NCI-H345 (cell line): Measurements from ENCODE around the gene CCDC148.
"Not testable (repeated sequence)": the region's sequence is repeated elsewhere in the genome, so short reads cannot be mapped to it uniquely, and the experiment has no call there.

Experiments
- DNase-seq: peaks from one replicate; lab custom pipeline; 2025; lab: John Stamatoyannopoulos, UW

CCDC148 gene

DNA sequence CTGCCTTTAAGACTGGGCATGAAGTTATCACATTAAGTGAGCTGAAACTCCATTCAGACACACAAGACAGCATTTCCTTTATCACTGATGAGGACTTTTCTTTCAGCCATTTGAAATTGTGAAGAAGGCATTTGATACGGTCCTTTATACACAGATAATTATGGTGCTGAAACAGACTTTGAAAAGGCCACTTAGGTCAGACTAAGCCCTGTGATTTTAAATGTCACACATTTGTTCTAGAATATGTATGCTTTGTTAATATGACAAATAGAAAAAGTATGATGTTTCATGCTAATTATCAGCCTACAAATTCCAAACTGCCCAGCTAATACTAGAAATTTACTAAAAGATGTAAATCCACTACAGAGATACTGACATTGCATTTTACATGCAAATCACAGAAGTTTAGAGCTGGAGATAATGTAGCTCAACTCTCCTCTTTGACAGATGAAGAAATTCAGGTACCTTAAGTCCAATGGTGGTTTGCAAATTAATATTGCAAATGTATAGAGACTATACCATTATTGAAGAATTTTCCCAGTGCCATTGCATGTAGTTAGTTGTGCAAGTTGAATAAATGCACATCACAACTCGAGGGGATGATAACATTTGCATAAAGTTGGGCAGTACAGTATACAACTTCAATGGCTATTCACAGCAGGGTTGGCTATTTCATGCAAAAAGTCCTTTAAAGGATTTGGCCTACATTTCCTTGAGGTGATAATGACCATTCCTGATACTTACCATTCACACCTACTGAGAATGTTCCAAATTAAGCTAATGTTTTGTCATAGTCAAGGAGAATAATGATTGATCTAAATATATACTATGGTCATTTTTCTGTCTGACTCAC, 179.7 kb downstream of the CCDC148 start:
- no peak for DNase-seq

DNA sequence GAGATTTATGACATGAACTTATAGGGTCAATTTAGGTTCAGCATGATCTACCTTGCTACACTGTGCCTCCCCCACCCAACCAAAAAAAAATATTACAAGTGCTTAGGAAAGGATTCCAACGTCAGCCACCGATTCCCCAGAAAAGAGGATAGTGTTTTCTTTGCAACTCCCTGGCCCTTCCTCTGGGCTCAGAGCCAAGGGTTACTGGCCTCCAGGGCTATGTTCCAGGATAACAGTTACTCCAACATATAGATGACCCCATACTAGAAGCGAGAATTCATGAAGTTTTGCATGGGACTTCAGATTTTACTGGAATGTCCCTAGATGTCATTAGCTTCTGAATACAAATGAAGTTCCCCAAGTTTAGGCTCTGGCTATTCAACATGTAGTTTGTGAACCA, 182.8 kb downstream of the CCDC148 start:
- DNase-seq, result no peak

DNA sequence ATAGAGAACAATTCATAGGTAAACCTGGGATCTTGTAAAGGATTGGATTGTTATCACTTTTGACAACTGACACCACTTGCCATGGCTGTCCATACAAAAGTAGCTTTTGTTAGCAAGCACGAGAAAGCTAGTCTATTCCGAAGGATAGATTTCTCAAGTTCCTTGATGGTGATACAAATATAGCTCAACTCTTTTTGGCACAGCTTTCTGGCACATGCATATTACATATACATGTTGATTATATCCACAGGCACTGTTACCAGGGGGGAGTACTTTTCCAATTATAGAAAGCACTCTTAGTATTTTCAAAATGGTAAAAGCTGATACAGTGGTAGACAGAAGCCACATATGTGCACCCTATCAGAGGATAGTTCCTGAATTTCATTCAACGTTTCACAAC, 186.0 kb downstream of the CCDC148 start:
- DNase-seq, result no peak

DNA sequence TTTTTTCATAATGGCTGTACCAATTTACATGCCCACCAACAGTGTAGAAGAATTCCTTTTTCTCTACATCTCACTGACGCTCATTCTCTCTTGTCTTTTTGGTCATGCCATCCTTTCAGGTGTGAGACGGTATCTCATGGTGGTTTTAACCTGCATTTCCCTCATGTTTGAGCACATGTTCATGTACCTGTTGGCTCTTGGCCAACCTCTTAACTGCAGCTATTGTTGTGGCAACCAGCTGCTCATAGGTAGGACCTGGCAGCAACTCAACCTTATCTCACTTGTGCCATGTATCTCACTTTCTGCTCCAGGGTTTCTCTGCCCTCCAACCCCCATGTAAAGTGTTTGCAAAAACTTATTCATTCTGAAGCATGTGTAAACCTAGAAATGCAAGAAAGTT, 187.4 kb downstream of the CCDC148 start:
- peak; percentile 90 for DNase-seq

DNA sequence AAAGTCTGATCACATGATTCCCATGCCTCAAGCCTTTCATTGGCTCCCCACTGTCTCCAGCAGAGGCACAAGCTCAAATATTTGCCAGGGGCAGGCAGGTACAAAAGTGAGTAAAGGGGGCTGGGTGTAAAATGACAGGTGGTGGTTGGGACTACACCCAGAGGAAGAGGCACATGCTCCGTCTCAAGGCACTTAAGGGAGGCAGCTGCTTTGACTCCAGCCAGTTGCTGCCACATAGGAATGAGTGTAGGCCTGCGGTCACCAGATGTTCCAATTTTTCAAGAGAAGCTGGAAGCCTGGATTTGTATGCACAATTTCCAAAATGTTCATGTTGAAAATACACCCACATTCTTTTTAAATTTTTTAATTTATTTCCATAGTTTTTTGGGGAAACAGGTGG, 190.4 kb downstream of the CCDC148 start:
- DNase-seq, result peak; percentile 34

DNA sequence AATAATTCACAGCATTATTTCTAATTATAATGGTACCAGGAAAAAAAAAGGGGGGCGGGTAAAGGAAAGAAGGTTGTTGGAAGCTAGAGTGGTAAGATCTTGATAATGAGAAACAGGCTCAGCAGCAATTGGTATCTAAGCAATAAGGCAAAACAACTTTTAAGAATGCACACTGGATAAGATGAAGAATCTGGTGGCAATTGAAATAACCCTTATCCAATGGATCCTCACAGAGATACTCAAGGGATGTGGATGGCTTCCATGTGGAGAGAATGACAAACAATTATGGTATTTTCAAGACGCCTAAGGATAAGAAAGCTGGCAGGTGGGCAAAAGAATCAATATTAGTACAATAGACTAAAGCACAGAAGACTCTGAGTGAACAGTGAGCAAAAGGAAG, 201.3 kb downstream of the CCDC148 start:
- DNase-seq, result peak; percentile 37

DNA sequence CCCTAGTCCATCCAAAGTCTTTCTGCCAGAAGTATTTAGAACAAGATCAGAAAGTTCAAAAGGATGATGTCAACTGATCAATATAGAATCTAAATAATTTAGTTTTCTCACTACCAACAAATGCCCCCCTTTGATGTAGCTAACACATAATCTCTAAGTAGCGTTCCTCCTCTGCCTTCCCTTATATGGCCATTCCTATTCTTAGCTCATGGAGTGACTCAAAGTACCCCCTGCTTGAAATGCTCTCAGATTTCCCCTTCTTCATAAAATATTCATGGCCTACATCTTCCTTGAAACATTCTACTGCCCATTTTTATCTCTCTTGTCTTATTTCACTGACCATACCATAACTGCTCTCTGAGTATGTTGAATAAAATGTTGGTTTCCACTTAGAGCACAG, 203.4 kb downstream of the CCDC148 start:
- DNase-seq, result no peak

DNA sequence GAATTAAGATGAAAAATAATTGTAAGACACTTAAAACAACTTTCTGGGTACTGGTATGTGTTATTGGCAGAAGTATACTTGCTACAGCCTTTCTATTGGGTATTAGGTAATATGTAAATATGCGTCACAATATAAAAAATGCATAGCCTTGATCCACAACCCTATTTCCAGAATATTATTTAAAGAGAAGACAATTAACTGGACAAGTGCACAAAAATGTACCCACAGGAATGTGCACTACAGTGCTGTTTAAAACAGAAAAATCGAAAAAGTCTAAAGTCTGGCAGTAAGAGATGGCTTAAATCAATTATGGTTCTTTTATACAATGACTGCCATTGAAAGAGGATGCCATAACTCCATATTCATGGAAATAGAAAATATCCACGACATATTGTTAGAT, 205.2 kb downstream of the CCDC148 start:
- no peak for DNase-seq

DNA sequence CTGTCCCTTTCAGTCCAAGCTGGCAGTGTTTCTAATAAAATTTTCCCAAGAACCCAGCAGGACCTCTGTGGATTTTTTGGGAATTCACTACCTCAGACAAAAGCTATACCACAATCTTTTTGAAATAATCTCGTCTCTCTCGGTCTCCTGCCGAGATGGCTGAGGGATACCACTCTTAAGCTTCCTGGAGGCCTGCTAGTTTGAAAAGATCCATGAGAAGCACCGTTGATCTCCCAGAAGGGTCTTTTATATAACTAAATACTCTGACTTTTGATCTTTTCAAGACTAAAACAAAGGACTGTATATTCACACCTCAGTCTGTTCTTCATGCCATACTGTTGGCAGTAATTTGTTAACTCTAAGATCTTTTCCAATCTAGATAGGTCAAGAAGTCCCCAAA, 213.2 kb downstream of the CCDC148 start:
- DNase-seq, result no peak

DNA sequence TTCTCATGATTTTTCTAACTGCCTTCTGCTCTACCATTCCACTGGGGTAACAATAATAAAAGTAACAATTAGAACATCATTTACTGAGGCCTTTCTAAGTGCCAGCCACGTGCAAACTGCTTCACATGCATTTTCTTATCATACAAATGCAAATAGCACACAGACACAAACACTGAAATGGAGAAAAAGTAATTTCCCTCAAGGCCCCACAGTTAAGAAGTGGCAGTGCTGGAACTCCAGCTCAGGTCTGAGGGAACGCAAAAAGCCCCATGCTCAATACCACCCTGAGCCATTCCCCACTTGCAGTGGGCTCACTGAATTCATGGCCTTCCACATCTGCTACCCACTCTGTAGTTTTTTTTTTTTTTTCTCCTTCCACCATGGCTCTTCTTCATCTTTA, 214.3 kb downstream of the CCDC148 start:
- no peak for DNase-seq

DNA sequence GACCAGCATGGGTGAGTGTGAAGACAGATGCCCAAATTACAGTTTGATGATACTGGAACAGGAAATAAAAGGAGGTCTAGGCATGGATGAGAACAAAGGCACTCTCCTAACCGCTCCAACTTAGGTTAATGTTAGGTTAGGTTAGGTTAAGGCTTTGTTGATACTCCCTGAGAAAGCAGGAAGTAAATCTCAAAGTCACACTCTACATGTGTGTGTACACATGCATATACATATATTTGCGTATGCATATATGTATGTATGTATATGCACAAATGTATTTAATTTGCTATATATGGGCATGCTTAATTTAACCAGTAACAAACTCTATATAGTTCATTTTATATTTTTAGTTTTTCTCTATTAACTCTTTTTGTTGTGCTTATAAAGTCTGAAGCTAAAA, 215.6 kb downstream of the CCDC148 start:
- no peak for DNase-seq

DNA sequence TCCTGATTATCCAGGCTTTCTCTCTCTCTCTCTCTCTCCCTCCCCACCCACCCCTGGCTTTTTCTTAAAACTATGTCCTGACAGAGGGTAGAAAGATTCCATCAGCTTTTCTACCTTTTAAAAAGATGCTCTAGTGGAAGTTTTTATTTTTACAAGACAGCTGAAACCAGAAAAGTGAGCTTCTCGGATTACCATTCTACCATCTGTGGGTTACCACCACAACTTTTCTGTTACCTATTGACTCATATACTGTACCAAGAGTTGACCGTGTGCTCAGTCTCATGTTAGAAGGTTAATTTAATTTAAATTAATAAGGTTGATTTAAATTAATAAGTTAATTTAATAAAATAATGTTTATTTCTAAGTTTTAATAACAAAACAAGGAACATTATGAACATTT, 217.3 kb downstream of the CCDC148 start:
- DNase-seq, result no peak

DNA sequence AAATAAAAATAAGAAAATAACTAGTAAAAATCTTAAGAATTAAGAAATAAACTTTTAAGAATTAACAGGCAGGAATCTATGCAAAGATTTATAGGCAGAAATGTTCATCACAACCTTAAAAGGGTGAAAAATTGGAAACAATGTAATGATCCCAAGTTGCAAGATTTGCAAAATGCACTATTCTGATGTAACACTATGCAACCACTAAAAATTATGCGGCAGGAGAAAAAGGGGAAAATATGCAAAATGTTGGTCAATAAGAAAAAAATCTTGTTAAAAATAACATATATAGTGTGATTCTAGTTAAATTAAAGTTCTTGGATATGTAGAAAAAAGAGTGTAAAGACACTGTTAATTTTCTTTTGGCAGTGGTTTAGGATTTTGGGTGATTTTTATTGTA, 222.1 kb downstream of the CCDC148 start:
- DNase-seq, result no peak

DNA sequence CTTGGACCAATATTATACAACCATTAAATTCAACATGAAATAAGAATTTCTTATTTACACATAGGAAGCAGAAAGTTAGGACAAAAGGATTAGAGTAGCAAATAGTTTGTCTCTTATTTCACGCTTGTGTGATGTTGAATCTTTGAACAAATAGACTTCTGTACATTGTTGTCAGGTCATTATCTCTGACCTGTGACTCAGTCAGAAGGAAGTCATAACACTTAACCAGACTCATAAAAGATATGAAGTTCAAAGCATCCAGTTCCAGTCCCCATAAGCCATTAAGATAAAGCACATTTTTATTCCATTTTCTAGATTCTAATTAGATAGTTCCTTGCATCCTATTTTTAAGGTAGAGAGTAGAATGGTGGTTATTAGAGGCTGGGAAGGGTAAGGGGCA, 224.1 kb downstream of the CCDC148 start:
- DNase-seq, result no peak

DNA sequence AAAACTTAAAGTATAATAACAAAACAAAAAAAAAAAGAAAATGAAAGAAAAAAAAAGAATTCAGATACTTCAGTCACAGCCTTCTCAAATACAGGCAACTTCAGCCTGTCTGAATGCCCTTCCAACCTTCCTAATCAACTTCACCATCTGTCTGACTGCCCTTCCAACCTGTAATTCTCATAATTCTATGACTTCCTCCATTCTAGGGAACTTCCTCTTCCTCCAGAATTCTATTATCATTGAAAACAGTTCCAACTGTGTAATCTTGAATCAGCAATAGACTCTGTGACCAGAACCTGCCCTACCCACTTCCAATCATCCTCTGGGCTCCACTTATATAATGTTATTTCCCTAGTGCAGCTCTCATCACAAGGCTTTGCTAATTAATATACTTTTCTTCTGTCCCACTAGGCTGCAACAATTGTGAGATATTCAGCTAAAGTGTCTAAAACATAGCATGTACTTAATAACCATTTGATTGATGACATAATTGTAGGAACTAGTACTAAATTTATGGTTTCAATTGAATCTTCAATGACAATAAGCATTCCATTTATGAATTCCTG, 227.5 kb downstream of the CCDC148 start:
- DNase-seq, result no peak

DNA sequence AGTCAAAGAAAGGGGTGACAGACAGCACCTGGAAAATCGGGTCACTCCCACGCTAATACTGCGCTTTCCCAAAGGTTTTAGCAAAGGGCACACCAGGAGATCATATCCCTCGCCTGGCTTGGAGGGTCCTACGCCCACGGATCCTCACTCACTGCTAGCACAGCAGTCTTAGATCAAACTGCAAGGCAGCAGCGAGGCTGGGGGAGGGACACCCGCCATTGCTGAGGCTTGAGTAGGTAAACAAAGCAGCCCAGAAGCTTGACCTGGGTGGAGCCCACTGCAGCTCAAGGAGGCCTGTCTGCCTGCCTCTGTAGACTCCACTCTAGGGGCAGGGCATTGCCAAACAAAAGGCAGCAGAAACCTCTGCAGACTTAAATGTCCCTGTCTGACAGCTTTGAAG, 233.5 kb downstream of the CCDC148 start:
- not testable (repeated sequence) for DNase-seq

DNA sequence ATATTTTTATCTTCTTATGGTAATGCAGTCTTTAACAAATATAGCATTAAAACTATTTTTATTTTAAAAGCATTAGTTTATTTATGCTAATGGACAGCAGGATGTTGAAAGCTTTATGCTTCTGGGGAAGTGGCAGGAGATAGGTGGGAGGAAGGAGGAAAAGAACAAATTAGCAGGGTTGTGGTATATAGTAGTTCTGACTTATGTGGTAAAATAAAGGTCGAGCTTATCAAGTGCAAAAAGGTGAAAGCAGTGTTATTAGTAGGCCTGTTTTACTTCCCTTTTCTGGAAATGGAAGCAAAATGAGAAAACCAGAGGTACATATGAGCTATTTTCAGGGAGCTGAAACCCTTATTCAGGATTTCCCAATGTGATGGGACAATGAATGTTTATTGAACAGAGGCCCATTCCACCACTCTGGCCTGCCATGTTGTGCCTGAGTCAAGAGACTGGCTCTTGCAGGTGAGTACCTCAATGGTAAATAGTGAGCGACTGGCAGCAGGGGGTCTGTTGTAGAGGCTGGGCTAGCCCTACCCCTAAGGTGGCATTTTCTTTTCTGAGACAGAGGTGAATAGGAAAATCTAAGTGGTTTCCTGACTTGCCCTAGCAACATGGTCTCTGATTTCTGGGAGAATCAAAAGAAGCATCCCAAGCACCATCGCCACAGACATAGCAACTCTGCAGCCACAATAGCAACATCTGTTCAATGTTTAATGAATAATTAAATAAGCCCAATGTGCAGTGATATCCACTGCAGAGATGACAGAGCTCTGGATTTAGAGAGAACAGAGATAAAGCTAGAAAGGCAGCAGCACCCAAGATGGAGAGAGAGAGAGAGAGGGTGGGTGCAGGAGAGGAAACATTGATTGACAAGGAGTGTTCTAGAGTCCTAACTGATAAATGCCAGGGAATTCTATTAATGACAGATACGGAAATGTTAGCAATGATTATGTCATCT, 235.2 kb downstream of the CCDC148 start:
- DNase-seq, result no peak

DNA sequence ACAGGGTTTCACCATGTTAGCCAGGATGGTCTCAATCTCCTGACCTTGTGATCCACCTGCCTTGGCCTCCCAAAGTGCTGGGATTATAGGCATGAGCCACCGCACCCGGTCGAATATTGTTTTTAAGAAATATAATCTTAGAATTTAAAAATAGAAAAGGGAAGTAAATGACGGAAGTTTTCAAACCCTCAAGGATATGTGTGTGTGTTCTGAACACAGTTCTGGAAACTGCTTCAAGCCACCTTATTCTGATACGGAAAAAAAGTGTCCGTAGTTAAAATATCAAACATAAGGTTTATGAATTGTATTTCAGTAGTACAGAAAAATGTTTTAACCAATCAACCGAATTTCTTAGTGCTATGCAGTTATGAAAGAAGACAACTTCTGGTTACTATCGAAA, 239.0 kb downstream of the CCDC148 start:
- DNase-seq, result no peak

DNA sequence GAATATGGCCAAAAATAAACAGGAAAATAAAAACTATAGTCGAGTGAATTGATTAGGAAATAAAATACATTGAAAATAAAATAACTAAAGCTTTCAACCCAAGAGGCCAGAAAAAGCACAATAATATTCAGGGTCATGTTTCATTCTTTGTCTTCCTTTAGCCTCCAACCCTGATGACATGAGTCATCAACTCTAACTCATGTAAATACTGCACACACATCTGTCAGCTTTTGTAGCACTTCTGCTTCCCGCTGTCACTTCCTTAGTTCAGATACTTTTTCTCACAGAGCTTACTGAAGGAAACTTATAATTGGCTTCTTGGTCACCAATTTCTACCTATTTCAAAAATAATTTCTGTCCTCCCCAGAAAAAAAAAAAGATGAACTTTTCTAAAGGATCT, 242.1 kb downstream of the CCDC148 start:
- DNase-seq, result peak; percentile 42

DNA sequence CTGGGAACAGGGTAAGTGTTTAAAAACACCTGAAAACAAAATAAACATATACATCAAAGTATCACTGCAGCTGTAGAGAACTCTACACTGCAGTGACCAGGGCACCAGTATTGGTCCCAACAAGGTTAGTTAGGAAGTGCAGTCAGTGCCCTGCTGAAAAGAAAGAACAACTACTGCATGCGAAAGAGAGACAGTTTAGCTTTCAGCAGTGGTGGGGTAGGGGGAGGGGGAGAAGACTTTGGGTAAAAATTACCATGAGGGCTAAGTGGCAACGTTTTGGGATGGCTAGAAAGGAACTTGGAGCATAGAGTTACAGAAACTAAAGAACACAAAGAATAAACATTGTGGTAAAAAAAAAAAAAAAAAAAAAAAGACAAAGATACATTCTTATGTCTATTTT, 242.8 kb downstream of the CCDC148 start:
- DNase-seq, result no peak

DNA sequence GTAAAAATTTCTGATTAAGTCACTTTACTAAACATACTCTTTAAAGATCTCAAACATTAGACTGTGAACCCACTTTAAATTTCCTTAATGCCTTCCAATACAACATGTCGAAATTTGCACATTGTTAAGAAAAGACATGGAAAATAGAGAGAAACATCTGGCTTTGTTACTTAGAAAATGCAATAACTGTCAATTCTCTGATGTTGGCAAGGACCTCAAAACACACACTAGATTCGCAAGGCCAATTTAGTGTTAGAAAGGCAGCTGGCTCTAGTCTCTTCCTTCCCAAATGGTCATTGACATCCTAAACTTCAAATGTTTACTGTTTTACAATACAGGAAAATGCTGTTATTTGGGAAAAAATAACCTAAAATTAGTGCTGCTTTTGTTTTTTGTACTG, 244.3 kb downstream of the CCDC148 start:
- no peak for DNase-seq

DNA sequence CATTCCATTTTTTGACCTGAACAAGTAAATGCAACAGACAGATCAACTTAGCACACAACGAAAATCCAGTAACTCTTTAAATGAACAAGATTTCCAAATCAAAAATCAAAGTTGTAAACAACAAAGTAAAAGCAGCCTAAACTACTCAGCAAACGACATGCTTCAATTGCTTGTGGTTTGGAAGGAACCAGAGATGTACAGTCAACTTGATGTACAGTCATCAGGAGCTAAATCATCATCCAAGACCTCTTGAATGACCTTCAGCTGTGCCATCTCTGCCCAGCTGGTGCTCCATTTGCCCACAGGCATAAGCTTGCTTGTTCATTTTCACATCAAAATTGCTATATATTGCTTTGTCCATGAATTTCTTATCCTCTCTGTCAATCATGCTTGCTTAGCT, 245.1 kb downstream of the CCDC148 start:
- no peak for DNase-seq

DNA sequence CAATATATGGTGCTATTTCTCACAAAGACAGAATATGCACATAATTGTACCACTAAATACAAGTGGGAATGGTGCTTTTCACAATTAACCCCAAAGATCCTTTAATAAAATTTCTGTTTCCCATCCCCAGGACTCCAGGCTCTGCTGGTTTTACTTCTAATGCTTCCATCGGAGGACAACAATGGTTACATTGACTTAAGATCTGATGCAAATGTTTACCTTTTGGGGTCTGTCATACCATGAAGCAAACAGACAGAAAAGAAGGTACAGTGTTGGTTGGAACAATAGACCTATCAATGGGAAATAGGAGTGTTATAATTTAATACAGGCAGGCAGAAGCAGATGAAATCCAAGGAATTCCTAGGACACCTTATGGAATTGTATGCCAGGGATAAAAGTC, 249.2 kb downstream of the CCDC148 start:
- DNase-seq, result no peak
